SK-MEL-5 (cell line): ENCODE results near the gene FN1. TPM values are rescaled to one million over a fixed set of nuclear protein-coding genes. Genes with fewer than 3 reads are reported as not detected.
"Not testable (repeated sequence)": the region's sequence is repeated elsewhere in the genome, so short reads cannot be mapped to it uniquely, and the experiment has no call there.

Experiments
- DNase-seq: peaks from one replicate; pipeline ENCODE4 v3.0.0-alpha.2; 2016; ENCODE audit warnings: low read depth, low spot score
- in situ Hi-C: cut with HindIII; loops from 2 replicates; pipeline ENCODE4 v1.10.0; 2016; ENCODE audit warnings: low sequenced_read_pairs, high pct_unique_total_duplicates, low pct_unique_long_range_greater_than_20kb
- total RNA-seq: library from RNA; depleted of rRNA; stranded (reverse); fragments of >200 nt; shearing (Covaris generic); gene quantifications from 2 replicates; pipeline ENCODE4 v1.2.3, GENCODE V29; 2014

FN1 gene
- total RNA-seq, 1 experiment from 2014 or later: 424 TPM

DNA sequence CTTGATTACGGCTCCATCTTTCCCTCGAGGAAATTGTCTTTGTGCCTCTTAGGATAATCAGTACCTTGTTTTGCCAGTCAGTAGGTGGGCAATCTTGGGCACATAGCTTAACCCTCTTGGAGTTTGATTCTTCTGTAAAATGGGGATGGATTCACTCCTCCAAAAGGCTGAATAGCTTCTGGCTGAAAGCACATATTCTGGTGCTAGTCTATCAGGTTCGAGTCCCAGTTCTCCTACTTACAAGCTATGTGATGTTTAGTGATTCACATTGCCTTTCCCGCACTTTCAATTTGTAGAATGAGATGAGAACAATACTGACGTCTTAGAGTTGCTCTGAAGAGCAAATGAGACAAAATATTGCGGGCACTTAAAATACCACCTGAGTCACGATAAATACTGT lies 80.1 kb downstream of the FN1 start:
- DNase-seq: no peak
- in situ Hi-C loops: no loop called here

- in situ Hi-C loops: no loop called here
- no peak for DNase-seq
Observed at GRCh38 chr2:215354771-215355695, 80.8 kb downstream of the FN1 start.

DNA sequence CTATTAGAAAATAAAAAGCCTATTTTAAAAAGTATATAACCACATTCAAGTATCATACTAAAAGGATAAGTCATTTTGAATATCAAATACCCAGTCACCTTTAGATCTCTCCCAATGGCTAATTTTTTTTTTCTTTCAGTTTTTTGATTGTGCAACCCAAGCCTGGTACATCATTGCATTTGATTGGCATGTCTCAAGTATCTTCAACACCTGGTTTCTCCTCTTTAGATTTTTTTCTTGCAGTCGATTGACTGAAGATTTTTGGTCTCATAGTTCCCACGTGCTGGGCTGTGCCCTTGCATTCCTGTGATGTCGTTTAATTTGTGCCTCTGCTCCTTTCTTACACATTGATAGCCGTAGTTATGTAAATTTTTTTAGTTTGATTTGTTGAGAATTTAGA lies 83.3 kb downstream of the FN1 start:
- in situ Hi-C loops: no loop called here
- DNase-seq: no peak

DNA sequence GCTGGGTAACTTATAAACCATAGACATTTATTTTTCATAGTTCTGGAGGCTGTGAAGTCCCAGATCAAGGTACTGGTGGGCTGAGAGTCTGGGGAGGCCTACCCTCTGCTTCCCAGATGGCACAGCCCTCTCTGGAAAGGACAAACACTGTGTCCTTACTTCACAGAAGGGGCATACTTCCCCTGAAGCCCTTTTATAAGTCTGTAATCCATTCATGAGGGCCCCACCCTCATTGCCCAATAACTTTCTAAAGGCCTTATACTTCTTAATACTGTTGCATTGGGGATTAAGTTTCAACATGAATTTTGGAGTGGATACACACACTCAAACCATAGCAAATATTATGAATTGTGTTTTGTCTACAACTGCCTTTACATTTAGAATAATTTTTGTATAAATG lies 88.0 kb downstream of the FN1 start:
- no peak for DNase-seq
- in situ Hi-C loops: no loop called here

GRCh38 chr2:215338883-215339679 lies 96.8 kb downstream of the FN1 start:
- in situ Hi-C loops: no loop called here
- no peak for DNase-seq

DNA sequence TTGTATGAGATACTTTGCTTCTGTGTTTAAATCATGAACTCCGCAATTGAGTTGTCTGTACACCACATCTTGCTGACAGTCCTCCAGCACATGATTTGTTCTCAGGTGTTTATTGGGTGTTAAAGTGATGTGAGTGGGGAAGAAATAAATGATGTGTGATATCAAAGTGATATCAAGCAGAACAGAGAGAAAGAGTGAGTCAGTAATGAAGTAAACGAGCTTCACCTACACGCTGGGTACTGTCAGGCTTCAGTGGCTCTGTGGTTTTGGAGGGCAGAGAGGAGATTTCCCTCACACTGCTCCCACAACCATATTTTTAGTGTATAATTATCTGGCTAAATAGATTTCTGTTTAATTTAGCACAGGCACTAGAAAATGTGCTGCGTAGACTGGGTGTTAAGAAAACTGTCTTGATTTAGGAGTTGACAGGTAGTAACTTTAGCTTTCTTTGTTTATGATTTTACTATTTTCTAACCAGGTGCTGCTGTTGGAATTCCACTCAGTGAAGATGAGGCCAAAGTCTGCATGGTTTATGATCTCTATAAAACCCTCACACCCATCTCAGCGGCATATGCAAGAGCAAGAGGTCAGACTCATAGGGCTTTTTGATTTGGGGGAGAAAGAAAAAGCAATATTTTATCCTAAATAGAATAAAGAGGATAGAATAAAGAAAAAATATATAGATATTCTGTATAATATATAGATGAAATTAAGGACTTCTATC lies 102.8 kb downstream of the FN1 start:
- in situ Hi-C loops: no loop called here
- DNase-seq: no peak

DNA sequence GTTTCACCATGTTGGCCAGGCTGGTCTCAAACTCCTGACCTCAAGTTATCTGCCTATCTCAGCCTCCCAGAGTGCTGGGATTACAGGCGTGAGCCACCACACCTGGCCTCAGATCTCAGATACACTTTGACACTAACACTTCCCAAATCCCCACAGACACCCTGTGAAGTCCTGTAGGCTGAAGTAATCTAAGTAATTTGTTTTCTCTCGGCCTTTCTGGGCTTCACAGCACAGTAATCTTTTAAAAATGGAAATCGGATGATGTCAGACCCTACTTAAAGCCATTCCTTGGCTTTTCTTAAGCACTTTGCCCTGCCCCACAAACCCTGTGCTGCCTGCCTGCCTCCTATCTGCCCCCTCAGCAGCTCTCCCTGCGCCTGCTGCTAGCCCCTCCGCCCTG lies 107.8 kb downstream of the FN1 start:
- in situ Hi-C loops: no loop called here
- DNase-seq: no peak

DNA sequence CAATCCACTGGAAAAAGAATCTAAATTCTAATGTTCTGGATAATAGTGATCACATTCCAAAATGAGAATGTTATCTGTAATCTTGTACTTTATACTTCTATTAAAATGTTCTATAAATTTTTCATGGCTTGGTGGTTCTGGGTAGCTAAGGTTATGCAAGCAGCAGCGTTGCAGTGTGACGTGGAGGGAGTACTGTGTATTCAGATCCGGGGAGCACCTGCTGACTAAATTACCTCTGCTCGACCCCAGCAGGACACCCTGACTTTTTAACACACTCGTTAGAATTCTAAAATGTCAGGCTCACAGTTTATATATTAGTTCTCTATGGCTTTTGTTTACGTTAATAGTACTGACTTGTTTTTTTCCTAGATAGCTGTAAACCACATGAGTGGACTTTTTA lies 111.1 kb downstream of the FN1 start:
- in situ Hi-C loops: no loop called here
- no peak for DNase-seq

DNA sequence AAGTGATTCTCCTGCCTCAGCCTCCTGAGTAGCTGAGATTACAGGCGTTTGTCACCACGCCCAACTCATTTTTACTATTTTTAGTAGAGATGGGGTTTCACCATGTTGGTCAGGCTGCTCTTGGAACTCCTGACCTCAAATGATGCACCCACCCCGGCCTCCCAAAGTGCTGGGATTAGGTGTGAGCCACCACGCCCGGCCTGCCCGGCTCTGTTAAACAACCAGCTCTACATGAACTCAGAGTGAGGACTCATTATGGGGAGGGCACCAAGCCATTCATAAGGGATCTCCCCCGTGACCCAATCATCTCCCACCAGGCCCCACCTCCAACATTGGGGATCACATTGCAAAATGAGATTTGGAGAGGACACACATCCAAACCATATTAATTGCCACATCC lies 115.2 kb downstream of the FN1 start:
- in situ Hi-C loops: no loop called here
- no peak for DNase-seq

DNA sequence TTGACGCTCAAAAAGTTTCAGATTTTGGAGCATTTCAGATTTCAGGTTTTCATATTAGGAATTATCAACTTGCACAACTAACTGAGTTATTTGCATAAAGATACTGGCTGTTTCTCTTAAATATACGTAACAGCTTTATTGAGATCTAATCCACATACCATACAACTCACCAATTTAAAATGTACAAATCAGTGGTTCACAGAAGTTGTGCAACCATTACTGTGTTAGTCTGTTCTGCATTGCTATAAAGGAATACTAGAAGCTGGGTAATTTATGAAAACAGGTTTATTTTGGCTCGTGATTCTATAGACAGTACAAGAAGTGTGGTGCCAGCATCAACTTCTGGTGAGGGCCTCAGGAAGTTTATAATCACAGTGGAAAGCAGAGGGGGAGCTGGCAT lies 115.8 kb downstream of the FN1 start:
- no peak for DNase-seq
- in situ Hi-C loops: no loop called here

- DNase-seq: no peak
- in situ Hi-C loops: no loop called here
Observed at GRCh38 chr2:215319500-215319899, 116.4 kb downstream of the FN1 start.

- no peak for DNase-seq
- in situ Hi-C loops: no loop called here
Observed at GRCh38 chr2:215316336-215316735, 119.5 kb downstream of the FN1 start.

- no peak for DNase-seq
- in situ Hi-C loops: no loop called here
Observed at GRCh38 chr2:215315301-215315700, 120.6 kb downstream of the FN1 start.

DNA sequence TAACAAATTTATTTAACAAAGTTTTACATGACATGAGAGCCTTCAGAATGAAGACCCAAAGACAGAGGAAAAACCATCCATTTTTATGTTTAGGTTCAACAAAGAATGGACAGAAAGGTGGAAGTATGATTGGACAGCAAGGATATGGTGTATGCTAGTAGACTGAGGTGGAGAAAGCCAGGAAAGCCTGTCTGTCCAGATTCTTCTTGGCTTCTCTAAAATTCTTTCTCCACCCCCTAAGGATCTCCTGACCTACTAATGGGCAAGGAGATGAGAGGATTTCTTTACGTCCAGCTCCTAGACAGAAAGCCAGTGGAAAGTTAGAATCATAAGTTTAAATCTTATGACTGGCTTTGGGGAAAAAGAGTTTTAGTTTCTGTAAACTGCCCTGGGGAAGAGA lies 121.0 kb downstream of the FN1 start:
- in situ Hi-C loops: no loop called here
- DNase-seq: no peak

- in situ Hi-C loops: no loop called here
- no peak for DNase-seq
Observed at GRCh38 chr2:215313255-215313613, 122.6 kb downstream of the FN1 start.

DNA sequence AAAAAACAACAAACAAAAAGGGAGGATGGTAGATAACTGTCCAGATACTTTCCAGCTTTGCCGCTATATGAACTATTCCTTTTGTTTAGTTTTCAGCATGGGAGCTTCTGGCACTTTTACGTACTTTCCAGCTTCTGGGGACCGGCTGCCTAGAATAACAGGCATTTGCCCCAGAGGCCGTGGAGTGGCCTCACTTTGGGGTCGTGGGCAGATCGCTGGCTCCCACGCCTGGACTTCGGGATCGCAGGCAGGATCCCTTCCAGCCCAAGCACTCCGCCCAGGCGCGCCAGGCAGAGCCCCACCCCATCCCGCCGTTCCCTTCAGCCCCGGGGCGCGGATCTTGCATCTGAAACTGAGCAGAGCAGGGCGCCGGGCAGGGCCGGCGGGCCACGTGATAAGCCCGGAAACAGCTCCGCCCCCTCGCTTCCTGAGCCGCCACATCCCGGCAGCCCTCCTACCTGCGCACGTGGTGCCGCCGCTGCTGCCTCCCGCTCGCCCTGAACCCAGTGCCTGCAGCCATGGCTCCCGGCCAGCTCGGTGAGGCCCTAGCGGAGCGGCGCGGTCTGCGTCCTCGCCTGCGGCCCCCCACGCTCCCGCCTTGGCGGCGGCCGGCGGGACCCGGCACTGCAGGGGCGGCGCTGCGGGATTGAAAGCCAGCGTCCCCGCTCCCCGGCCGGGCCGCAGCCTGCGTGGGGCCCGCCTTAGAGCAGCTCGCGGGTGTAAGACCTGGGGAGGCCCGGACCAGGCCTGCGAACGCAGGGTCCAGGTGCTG lies 124.1 kb downstream of the FN1 start, which contains the start of gene ATIC:
Gene ATIC, plus strand, starts transcription at position 435 of the 772 bp plus-strand sequence. Its CDS starts 84 bp downstream, at position 519.
- DNase-seq: peak; percentile 95
- in situ Hi-C loops: no loop called here

DNA sequence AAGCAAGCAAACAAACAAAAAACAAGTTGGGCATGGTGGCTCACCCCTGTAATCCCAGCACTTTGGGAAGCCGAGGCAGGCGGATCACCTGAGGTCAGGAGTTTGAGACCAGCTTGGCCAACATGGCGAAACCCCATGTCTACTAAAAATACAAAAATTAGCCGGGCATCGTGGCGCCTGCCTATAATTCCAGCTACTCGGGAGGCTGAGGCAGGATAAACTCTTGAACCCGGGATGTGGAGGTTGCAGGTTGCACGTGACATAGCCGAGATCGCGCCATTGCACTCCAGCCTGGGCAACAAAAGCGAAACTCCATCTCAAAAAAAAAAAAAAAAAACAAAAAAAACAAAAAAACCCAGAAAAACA lies 124.6 kb downstream of the FN1 start:
- in situ Hi-C loops: not testable (repeated sequence)
- DNase-seq: peak; percentile 5
